Suprapubic skin (tissue), 4 donors: Measurements from ENCODE around the gene SLC30A2.

ENCODE experiments used
- CTCF ChIP-seq, 2 donors: fragments of 200-600 bp in 1 of 2; fragments of 450-650 bp in 1 of 2; sonication (generic) in 1 of 2; IDR thresholded peaks; one replicate each; pipeline ENCODE4 v1.5.1; 2016 to 2019; ENCODE audit warnings: antibody characterized with exemption in 2 of 2, mild to moderate bottlenecking in 1 of 2, moderate library complexity in 1 of 2
- EP300 ChIP-seq: sonication (generic); formaldehyde crosslinking; IDR thresholded peaks from one replicate; pipeline ENCODE4 v1.6.1; 2017; ENCODE audit warnings: antibody characterized with exemption
- POLR2A ChIP-seq, 2 donors: fragments of 450-650 bp; IDR thresholded peaks; one replicate each; pipeline ENCODE4 v1.6.1; 2017; ENCODE audit warnings: antibody characterized with exemption in 2 of 2, mild to moderate bottlenecking in 2 of 2, moderate library complexity in 2 of 2
- POLR2AphosphoS5 ChIP-seq, 3 donors: sonication (generic); formaldehyde crosslinking; IDR thresholded peaks; one replicate each; pipeline ENCODE4 v1.6.1; 2017; ENCODE audit warnings: antibody characterized with exemption in 3 of 3

- TF ChIP-seq POLR2A (IDR thresholded peaks at IDR 0.05) (no peak), CTCF (IDR thresholded peaks at IDR 0.05) (no peak), EP300 (no peak), POLR2AphosphoS5 (IDR thresholded peaks at IDR 0.05) (no peak)
These were observed 22.1 kb downstream of the SLC30A2 start for GRCh38 chr1:26023826-26024225.
